GM20000 (cell line): ENCODE results near the gene DNAJC5.
"Not testable (repeated sequence)": the region's sequence is repeated elsewhere in the genome, so short reads cannot be mapped to it uniquely, and the experiment has no call there.

Experiments used
- DNase-seq: peaks from one replicate; pipeline ENCODE4 v3.0.0; 2012; ENCODE audit warnings: low spot score
- TF ChIP-seq, protein P1 (sequence below): IDR thresholded peaks from 2 replicates; pipeline ENCODE4 v1.5.1; 2012; ENCODE audit warnings: mild to moderate bottlenecking, control low read depth; ENCODE audit errors: extremely low read depth, missing control alignments

The DNAJC5 gene

DNA sequence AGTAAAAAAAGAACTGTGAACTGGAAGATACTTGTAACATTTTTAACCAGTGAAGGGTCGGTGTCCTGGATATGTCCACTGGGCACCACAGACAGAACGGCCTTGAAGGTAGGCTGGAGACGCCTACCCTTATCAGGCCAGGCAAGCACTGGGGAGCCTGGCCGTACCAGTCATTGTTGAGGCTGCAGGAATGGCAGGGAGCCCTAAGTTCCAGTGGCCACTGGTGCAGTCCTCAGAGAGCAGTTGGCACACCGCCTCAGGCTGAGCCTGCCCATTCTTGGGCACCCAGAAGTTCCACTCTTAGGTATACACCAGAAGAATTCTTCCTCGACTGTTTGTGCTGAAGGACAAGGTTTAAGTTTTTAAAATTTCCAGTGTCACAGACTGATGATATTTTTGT is 20.5 kb downstream of the DNAJC5 start:
- TF ChIP-seq, protein P1, sequence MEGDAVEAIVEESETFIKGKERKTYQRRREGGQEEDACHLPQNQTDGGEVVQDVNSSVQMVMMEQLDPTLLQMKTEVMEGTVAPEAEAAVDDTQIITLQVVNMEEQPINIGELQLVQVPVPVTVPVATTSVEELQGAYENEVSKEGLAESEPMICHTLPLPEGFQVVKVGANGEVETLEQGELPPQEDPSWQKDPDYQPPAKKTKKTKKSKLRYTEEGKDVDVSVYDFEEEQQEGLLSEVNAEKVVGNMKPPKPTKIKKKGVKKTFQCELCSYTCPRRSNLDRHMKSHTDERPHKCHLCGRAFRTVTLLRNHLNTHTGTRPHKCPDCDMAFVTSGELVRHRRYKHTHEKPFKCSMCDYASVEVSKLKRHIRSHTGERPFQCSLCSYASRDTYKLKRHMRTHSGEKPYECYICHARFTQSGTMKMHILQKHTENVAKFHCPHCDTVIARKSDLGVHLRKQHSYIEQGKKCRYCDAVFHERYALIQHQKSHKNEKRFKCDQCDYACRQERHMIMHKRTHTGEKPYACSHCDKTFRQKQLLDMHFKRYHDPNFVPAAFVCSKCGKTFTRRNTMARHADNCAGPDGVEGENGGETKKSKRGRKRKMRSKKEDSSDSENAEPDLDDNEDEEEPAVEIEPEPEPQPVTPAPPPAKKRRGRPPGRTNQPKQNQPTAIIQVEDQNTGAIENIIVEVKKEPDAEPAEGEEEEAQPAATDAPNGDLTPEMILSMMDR = no peak
- no peak for DNase-seq

DNA sequence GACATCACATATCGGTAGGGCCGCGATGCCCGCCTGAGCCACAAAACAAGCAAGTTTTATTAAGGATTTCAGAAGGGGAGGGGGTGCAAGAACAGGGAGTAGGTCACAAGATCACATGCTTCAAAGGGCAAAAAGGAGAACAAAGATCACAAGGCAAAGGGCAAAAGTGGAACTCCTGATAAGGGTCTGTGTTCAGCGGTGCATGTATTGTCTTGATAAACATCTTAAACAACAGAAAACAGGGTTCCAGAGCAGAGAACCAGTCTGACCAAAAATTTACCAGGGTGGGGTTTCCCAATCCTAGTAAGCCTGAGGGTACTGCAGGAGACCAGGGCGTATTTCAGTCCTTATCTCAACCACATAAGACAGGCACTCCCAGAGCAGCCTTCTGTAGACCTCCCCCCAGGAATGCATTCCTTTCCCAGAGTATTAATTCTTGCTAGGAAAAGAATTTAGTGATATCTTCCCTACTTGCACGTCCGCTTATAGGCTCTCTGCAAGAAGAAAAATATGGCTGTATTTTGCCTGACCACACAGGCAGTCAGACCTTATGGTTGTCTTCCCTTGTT is 21.5 kb downstream of the DNAJC5 start:
- not testable (repeated sequence) for DNase-seq

DNA sequence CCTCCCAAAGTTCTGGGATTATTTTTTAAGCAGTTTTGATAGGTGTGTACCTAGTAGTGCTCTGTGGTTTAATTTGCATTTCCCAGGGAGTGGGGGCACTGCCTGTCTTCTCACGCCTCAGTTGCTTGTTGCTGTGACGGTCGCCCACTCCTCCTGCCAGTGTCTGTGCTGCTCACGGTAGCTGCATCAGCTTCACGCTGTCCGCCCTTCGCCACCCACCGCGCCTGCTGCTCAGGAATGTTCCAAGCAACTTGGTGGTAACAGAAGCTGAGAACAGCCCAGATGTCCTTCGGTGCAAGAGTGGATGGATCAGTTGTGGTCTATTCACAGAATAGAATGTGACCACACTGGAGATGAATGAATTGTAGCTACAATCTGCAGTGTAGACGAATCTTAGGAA is 22.9 kb downstream of the DNAJC5 start:
- TF ChIP-seq, protein P1 = no peak
- DNase-seq = no peak

DNA sequence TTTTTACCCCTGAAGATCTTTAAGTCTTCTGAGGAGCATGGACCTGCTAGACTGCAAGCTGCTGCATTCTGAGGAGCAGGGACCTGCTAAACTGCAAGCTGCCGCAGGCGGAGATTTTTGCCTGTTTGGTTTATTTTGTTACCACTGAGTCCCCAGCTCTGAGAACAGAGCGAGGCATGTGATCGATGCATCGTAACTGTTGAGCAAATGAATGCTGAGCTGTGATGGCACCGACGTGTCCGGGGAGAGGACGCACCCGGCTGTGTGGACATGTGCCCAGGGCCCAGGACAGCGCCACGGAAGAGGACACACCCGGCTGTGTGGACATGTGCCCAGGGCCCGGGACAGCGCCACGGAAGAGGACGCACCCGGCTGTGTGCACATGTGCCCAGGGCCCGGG is 24.2 kb downstream of the DNAJC5 start:
- TF ChIP-seq, protein P1 = no peak
- DNase-seq = no peak

DNA sequence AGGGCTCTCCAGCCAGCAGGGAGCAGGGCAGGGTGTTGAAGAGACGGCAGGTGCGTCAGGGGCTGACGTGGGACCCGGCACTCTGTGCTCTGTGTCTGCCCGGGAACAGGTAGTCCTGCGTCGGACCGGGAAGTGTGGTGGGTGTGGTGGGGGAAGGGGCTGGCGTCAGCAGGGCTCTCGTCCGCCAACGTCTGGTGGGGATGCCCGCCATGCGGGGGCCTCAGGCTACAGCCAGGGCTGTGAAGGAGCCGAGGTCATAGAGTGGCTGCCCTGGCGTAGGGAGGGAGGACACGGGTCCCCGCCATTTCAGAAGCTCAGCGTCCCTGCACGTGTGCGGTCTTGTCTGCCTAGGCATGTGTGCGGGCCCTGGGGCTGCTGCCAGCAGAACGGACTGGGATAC is 25.3 kb downstream of the DNAJC5 start:
- TF ChIP-seq, protein P1 = no peak
- no peak for DNase-seq

DNA sequence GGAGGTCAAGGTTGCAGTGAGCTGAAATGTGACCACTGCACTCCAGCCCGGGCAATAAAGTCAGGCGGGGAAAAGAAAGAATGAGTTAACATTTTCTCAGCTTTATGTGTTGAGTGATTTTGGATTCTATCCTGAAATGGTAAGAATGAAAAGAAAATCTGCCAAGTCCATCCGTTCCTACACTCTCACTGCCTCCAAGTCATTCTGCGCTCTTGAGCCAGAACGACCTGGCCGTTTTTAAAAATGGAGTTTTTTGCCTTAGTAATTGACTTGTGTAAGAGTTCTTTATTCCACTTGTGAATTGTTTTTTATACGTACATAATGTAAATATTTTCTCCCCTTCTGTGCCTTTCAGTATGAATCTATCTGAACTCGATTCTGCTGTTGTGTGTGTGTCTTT is 28.7 kb downstream of the DNAJC5 start:
- DNase-seq = no peak
- TF ChIP-seq, protein P1 = no peak

DNA sequence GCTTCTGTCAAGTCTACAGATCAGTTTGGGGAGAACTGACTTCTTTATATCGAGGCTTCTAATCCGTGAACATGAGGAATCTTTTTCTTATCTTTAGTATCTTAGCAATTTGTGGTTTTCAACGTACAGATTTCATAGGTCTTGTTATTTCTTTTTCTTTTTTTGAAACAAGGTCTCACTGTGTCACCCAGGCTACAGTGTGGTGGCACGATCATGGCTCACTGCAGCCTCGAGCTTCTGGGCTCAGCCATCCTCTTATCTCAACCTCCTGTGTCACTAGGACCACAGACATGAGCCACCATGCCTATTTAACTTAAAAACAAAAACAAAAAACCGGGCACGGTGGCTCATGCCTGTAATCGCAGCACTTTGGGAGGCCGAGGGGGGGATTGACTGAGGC is 29.3 kb downstream of the DNAJC5 start:
- TF ChIP-seq, protein P1 = no peak
- DNase-seq = no peak

DNA sequence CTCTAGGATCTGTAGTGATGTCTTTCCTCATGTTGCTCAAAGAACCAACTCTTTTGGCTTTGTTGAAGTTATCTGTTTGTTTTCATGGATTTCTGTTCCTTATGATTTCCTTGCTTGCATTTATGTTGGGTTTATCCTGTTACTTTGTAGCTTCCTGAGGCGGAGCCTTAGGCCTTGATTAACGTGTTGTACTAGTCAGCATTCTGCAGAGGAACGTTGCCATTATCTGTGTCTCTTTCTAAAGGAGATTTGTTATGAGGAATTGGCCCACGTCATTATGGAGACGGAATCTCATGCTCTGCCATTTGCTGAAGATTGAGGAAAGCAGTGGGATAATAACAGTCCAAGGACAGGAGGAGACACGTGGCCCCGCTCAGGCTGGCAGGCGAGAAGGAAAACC is 31.4 kb downstream of the DNAJC5 start:
- DNase-seq = no peak
- TF ChIP-seq, protein P1 = no peak
